ENCODE data around the gene DLGAP1. TPM values are rescaled to one million over a fixed set of nuclear protein-coding genes. Genes with fewer than 3 reads are reported as not detected.
"Not testable (repeated sequence)": the region's sequence is repeated elsewhere in the genome, so short reads cannot be mapped to it uniquely, and the experiment has no call there.

The DLGAP1 gene
- total and polyA plus RNA-seq, 2 experiments from 2014 or later: 17.0 to 48.5 TPM

DNA sequence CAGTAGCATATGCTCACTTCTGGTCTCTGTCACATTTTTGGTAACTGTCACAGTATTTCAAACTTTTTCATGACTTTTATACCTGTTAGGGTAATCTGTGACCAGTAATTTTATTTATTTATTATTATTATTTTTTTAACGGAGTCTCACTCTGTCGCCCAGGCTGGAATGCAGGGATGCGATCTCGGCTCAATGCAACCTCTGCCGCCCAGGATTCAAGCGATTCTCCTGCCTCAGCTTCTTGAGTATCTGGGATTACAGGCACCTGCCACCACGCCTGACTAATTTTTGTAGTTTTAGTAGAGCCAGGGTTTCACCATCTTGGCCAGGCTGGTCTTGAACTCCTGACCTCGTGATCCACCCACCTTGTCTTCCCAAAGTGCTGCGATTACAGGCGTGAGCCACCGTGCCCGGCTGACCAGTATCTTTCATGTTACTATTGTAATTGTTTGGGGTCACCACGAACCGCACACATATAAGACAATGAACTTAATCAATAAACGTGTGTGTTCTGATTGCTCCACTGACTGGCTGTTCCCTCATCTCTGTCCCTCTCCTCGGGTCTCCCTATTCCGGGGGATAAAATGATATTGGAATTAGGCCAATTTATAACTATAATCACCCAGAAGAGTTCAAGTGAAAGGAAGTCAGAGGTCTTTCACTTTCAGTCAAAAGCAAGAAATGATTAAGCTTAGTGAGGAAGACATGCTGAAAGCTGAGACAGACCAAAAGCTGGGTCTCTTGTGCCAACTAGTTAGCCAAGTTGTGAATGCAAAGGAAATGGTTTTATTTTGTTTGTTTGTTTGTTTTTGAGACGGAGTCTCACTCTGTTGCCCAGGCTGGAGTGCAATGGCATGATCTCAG is 982.2 kb downstream of the DLGAP1 start:
- H2AFZ ChIP-seq: no peak overlapping the region
- ATAC-seq (no peak), DNase-seq (ENCODE audit: low spot score) (no peak)
- H3K27ac Mint-ChIP-seq: no peak overlapping the region
- H4K20me1 ChIP-seq (replicated peaks; ENCODE audit: insufficient read depth): no peaks in the 10 kb centered on the region
- peaks cover 1% of the 10 kb centered on the region for H3K27me3 Mint-ChIP-seq (ENCODE audit: insufficient read depth, low read depth, poor library complexity)
- no peaks in the 10 kb centered on the region for H3K9me2 ChIP-seq (ENCODE audit: insufficient read depth)
- peaks cover 22% of the 10 kb centered on the region for H3K36me3 Mint-ChIP-seq (ENCODE audit: low read depth)
- no peak overlapping the region for H3K4me2 ChIP-seq
- H3K4me1 Mint-ChIP-seq: peaks cover 14% of the 10 kb centered on the region
- no peak overlapping the region for H3K4me3 Mint-ChIP-seq
- no peak overlapping the region for H3K27ac ChIP-seq (ENCODE audit: low read depth)
- no peak overlapping the region for H3K4me3 ChIP-seq
- no peak for TF ChIP-seq STAT1 (IDR thresholded peaks at IDR 0.05; ENCODE audit: unreplicated experiment)
- H3K36me3 ChIP-seq (ENCODE audit: insufficient read depth): peaks cover 6% of the 10 kb centered on the region; the same call in 1 of the 2 replicates
- peaks cover 8% of the 10 kb centered on the region for H3K4me1 ChIP-seq (ENCODE audit: insufficient read depth)
- peaks cover 16% of the 10 kb centered on the region for H3K9me3 Mint-ChIP-seq
- no peaks in the 10 kb centered on the region for H3K79me2 ChIP-seq (replicated peaks; ENCODE audit: insufficient read depth)
- no peaks in the 10 kb centered on the region for H3K27me3 ChIP-seq (ENCODE audit: insufficient read depth)
- no peaks in the 10 kb centered on the region for H3F3A ChIP-seq (replicated peaks; ENCODE audit: low read depth)

DNA sequence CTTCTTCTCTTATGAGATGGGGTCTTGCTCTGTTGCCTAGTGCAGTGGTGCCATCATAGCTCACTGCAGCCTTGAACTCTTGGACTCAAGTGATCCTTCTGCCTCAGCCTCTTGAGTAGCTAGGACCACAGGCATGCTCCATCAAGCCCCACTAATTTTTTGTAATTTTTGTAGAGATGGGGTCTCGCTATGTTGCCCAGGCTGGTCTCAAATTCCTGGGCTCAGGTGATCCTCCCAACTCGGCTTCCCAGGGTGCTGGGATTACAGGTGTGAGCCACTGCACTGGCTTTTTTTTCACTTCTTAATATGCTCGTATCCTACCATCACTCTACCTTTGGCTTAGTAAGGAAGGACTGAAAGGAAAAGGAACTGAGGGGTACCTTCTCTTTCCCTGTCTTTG is 983.0 kb downstream of the DLGAP1 start:
- not testable (repeated sequence) for H3K4me3 Mint-ChIP-seq; H2AFZ ChIP-seq; H3K9me2 ChIP-seq (ENCODE audit: insufficient read depth); DNase-seq (ENCODE audit: low spot score); H3K79me2 ChIP-seq (replicated peaks; ENCODE audit: insufficient read depth); H4K20me1 ChIP-seq (replicated peaks; ENCODE audit: insufficient read depth); H3K36me3 ChIP-seq (ENCODE audit: insufficient read depth); H3K27ac Mint-ChIP-seq; H3K4me2 ChIP-seq; H3K27me3 Mint-ChIP-seq (ENCODE audit: insufficient read depth, low read depth, poor library complexity); ATAC-seq; H3K27me3 ChIP-seq (ENCODE audit: insufficient read depth); H3K27ac ChIP-seq (ENCODE audit: low read depth); H3F3A ChIP-seq (replicated peaks; ENCODE audit: low read depth); H3K4me3 ChIP-seq
- peaks cover 12% of the 10 kb centered on the region for H3K4me1 ChIP-seq (ENCODE audit: insufficient read depth)
- Mint-ChIP-seq H3K4me1 (peaks cover 17% of the 10 kb centered on the region), H3K36me3 (ENCODE audit: low read depth) (peaks cover 22% of the 10 kb centered on the region), H3K9me3 (peaks cover 16% of the 10 kb centered on the region)

DNA sequence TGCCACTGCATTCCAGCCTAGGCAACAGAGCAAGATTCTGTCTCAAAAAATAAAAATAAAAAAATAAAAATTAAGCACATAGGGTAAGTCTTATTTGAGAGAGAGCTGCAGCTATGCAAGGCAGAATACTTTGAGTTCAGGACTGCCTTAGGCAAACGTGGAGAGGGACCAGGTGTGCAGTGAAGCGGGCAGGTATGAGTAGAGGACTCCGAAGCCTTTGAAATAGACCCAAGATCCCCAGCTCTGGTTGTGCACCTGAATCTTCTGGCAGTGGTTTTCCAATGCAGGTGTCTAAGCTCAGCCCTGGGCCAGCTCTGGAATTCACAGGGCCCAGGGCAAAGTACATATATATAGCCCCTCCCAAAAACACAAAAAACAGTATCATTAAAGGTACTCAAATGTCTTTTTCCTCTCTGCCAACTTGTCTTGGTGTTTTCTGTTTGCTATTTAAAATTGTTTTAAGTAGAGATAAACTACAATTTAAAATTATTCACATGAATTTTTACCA is 983.9 kb downstream of the DLGAP1 start:
- H3F3A ChIP-seq (replicated peaks; ENCODE audit: low read depth): peaks cover 12% of the 10 kb centered on the region; the same call in 1 of the 2 replicates
- no peaks in the 10 kb centered on the region for H3K9me2 ChIP-seq (ENCODE audit: insufficient read depth)
- H3K27me3 Mint-ChIP-seq (ENCODE audit: insufficient read depth, low read depth, poor library complexity): no peaks in the 10 kb centered on the region
- peaks cover 6% of the 10 kb centered on the region; the same call in 1 of the 2 replicates for H3K36me3 ChIP-seq (ENCODE audit: insufficient read depth)
- H3K27me3 ChIP-seq (ENCODE audit: insufficient read depth): no peaks in the 10 kb centered on the region
- H3K36me3 Mint-ChIP-seq (ENCODE audit: low read depth): peaks cover 17% of the 10 kb centered on the region
- H3K9me3 Mint-ChIP-seq: peaks cover 16% of the 10 kb centered on the region
- peaks cover 26% of the 10 kb centered on the region for H3K4me1 Mint-ChIP-seq
- H3K27ac ChIP-seq (ENCODE audit: low read depth): no peak overlapping the region
- H3K27ac Mint-ChIP-seq: no peak overlapping the region
- DNase-seq (ENCODE audit: low spot score): no peak
- H2AFZ ChIP-seq: no peak overlapping the region
- no peak overlapping the region for H3K4me2 ChIP-seq
- H4K20me1 ChIP-seq (replicated peaks; ENCODE audit: insufficient read depth): no peaks in the 10 kb centered on the region
- no peak overlapping the region for H3K4me3 ChIP-seq
- ATAC-seq: no peak
- TF ChIP-seq STAT1 (IDR thresholded peaks at IDR 0.05; ENCODE audit: unreplicated experiment): no peak
- no peak for TF ChIP-seq POLR2AphosphoS5 (IDR thresholded peaks at IDR 0.05; ENCODE audit: low read depth)
- TF ChIP-seq, protein P1, sequence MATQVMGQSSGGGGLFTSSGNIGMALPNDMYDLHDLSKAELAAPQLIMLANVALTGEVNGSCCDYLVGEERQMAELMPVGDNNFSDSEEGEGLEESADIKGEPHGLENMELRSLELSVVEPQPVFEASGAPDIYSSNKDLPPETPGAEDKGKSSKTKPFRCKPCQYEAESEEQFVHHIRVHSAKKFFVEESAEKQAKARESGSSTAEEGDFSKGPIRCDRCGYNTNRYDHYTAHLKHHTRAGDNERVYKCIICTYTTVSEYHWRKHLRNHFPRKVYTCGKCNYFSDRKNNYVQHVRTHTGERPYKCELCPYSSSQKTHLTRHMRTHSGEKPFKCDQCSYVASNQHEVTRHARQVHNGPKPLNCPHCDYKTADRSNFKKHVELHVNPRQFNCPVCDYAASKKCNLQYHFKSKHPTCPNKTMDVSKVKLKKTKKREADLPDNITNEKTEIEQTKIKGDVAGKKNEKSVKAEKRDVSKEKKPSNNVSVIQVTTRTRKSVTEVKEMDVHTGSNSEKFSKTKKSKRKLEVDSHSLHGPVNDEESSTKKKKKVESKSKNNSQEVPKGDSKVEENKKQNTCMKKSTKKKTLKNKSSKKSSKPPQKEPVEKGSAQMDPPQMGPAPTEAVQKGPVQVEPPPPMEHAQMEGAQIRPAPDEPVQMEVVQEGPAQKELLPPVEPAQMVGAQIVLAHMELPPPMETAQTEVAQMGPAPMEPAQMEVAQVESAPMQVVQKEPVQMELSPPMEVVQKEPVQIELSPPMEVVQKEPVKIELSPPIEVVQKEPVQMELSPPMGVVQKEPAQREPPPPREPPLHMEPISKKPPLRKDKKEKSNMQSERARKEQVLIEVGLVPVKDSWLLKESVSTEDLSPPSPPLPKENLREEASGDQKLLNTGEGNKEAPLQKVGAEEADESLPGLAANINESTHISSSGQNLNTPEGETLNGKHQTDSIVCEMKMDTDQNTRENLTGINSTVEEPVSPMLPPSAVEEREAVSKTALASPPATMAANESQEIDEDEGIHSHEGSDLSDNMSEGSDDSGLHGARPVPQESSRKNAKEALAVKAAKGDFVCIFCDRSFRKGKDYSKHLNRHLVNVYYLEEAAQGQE (IDR thresholded peaks at IDR 0.05; ENCODE audit: unreplicated experiment): no peak
- no peak for TF ChIP-seq NANOG (IDR thresholded peaks at IDR 0.05; ENCODE audit: borderline replicate concordance)
- TF ChIP-seq EZH2 (IDR thresholded peaks at IDR 0.05; ENCODE audit: low read depth, unreplicated experiment): no peak
- H3K4me3 Mint-ChIP-seq: no peak overlapping the region
- peaks cover 21% of the 10 kb centered on the region for H3K4me1 ChIP-seq (ENCODE audit: insufficient read depth)
- no peaks in the 10 kb centered on the region for H3K79me2 ChIP-seq (replicated peaks; ENCODE audit: insufficient read depth)

Data from GM23338 (cell line).